Lower leg skin (tissue), 3 donors: ENCODE data around the gene ARHGEF19.

Experiments used
- CTCF ChIP-seq, 3 donors: fragments of 450-650 bp; IDR thresholded peaks; one replicate each; pipeline ENCODE4 v1.5.1; 2016; ENCODE audit warnings: antibody characterized with exemption in 3 of 3, mild to moderate bottlenecking in 3 of 3, moderate library complexity in 2 of 3
- POLR2A ChIP-seq, 2 donors: fragments of 450-650 bp; IDR thresholded peaks; one replicate each; pipeline ENCODE4 v1.6.1; 2016 to 2017; ENCODE audit warnings: antibody characterized with exemption in 2 of 2, mild to moderate bottlenecking in 1 of 2, moderate library complexity in 1 of 2

GRCh38 chr1:16213013-16213412, 561 bp upstream of the ARHGEF19 start:
- no peak for TF ChIP-seq POLR2A (IDR thresholded peaks at IDR 0.05)
- TF ChIP-seq CTCF (IDR thresholded peaks at IDR 0.05), result no peak
